Activated CD4-positive, alpha-beta T cell treated with anti-CD3 and anti-CD28 coated beads for 36 hours (primary cell): ENCODE results near the gene PTPRM. TPM values are rescaled to one million over a fixed set of nuclear protein-coding genes. Genes with fewer than 3 reads are reported as not detected.

ENCODE experiments used
- ATAC-seq: fragments of 200-7000 bp; cut with Tn5 transposase; one replicate; pipeline ENCODE4 v1.10.0; 2021; ENCODE audit warnings: mild to moderate bottlenecking, moderate library complexity
- CTCF ChIA-PET: fragments of 350-600 bp; sonication (Branson Sonifier 250); formaldehyde crosslinking; loops from one replicate; lab custom pipeline; 2021; ENCODE audit warnings: antibody characterized with exemption; lab: Charles Lee
- POLR2A ChIA-PET: fragments of 350-600 bp; sonication (Branson Sonifier 250); formaldehyde crosslinking; loops from one replicate; lab custom pipeline; 2021; ENCODE audit warnings: antibody characterized with exemption, inconsistent platforms; lab: Charles Lee
- DNase-seq: peaks from one replicate; pipeline ENCODE4 v3.0.0-alpha.2; 2020
- H3K27ac Mint-ChIP-seq: one replicate; pipeline ENCODE4 v1.8.0; 2021; ENCODE audit warnings: mixed read lengths
- H3K27me3 Mint-ChIP-seq: one replicate; pipeline ENCODE4 v1.8.0; 2021; ENCODE audit warnings: mixed read lengths
- H3K36me3 Mint-ChIP-seq: one replicate; pipeline ENCODE4 v1.8.0; 2021; ENCODE audit warnings: low read depth, mixed read lengths
- H3K4me1 Mint-ChIP-seq: one replicate; pipeline ENCODE4 v1.8.0; 2021; ENCODE audit warnings: mixed read lengths
- H3K4me3 Mint-ChIP-seq: one replicate; pipeline ENCODE4 v1.8.0; 2021; ENCODE audit warnings: mild to moderate bottlenecking, moderate library complexity, mixed read lengths
- H3K9me3 Mint-ChIP-seq: one replicate; pipeline ENCODE4 v1.8.0; 2021; ENCODE audit warnings: low read depth, mixed read lengths
- intact Hi-C, 2 experiments: fragments of 100-400 bp; cut with DNase I in 1 of 2; cut with micrococcal nuclease in 1 of 2; formaldehyde crosslinking; loops; one replicate each; pipeline versions ENCODE4 v1.14.2 to v1.15.1; 2022 to 2024; cut with DNase I, micrococcal nuclease
- total RNA-seq, 2 experiments: library from RNA; stranded (reverse); gene quantifications; one replicate each; pipeline ENCODE4 v1.2.3, GENCODE V29; 2021

Gene PTPRM
- 10 to 100 TPM in 1 of 2 experiments, 1 to 10 TPM in 1; 6.5 to 14.0 TPM for total RNA-seq

DNA sequence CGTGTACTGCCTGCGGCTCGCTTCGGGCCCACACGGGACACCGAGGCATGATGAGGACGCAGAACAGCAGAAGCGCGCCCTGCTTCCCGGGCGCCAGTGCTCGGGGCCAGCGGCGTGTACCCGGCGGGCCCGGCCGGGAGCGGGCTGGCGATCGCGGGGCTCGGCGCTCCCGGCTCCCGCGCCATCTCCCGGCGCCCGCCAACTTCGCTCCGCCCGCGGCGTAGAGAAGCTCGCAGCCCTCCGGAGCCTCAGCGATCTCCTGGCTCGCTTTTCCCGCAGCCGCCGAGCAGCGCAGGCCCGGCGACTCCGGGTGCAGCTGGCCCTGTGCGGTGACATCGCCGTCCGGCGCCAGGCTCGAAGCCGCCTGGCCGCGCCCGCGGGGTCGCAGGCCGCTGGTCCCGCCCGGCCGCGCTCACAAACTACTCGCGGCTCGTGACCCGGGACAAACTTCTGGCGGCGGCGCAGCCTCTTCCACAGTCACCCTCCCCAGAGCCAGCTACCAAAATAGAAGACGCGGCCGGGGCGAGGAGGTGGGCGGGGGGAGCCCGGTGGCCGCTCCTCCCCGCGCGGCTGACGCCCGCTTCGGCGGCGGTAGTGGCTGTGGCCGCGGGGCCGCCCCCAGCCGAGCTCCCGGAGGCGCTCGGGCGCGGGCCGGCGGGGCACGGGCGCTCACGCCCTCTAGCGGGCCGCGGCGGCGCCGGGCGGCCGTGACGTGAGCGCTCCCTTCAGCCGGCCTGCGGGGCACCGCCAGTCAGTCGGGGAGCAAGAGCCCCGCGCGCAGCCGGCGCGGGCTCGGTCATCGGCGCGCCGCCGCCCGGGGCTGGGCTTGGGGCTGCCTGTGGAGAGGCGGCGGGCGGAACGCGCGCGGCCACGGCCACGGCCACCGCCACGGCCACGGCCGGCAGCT is at the start of gene PTPRM:
PTPRM (plus strand) TSS at position 750 of the 907 bp plus-strand sequence. CDS start 503 bp downstream, outside the sequence.
- intact Hi-C loops: loop anchor here in 1 of 2 experiments (1.0 to 10.0 kb wide), 7 partner anchors 295 to 1140 kb away; partner anchors contain the start of genes MTCL1 and RAB12
- Mint-ChIP-seq H3K36me3 (no peaks in the 10 kb centered on the region), H3K9me3 (peaks cover 3% of the 10 kb centered on the region), H3K4me3 (peak within 1 kb of the TSS; percentile 10), H3K27me3 (peaks cover 42% of the 10 kb centered on the region), H3K4me1 (peaks cover 2% of the 10 kb centered on the region), H3K27ac (no peak within 1 kb of the TSS)
- DNase-seq (peak; percentile 78), ATAC-seq (peak; percentile 94)
- POLR2A ChIA-PET: no interaction called here
- CTCF ChIA-PET: interaction anchor here (0.6 to 1.3 kb wide), 19 partner anchors 8 to 603 kb away, joined by 3 to 11 read pairs (median 3); no protein-coding TSS in a partner anchor

DNA sequence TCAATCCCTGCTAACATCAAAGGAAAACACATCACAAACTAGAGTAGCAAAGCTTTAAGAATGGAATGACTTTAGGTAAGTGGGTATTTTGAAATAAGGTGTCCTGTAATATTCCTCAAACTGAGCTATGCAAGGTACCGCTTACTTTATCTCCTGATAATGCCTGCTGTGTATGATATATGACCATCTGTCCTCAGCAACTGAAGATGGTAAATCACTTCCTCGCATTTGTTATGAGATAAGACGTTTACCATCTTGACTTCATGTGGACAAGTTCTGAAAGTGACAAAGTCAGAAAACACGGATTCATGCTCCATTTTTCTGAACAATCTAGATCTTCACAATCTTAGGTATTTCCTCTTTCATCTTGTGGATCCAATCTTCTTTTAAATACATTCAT is 49.3 kb upstream of the PTPRM start:
- POLR2A ChIA-PET: no interaction called here
- no peaks in the 10 kb centered on the region for H3K9me3 Mint-ChIP-seq
- ATAC-seq (no peak), DNase-seq (no peak)
- CTCF ChIA-PET: no interaction called here
- H3K4me1 Mint-ChIP-seq: no peaks in the 10 kb centered on the region
- intact Hi-C loops: no loop called here
- H3K36me3 Mint-ChIP-seq: no peaks in the 10 kb centered on the region
- no peak overlapping the region for H3K4me3 Mint-ChIP-seq
- peaks cover 4% of the 10 kb centered on the region for H3K27me3 Mint-ChIP-seq
- H3K27ac Mint-ChIP-seq: no peak overlapping the region

DNA sequence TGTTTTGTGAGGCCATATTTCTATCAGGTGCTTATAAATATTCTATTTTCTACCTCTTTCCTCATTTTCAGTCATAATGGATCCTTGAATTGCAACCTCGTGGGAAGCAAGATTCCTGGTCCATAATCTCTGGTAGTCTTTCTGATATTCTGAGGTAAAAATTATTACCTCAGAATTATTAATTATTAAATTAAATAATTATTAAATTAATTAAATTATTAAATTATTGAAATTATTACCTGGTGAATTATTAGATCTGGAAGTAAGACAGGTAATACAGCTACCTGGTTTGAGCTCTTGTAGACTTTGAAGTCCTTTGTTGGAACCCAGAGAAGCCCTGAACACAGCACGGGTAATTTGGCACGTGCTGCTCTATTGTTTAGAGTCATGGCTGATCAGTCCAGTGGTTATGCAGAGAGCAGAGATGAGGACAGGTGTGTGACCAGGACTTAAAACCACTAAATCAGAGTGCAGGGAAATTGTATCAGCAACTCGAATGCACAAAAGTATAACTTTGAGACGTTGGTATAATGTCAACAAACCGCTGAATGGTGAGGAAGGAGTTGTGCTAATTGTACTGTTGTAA is 46.8 kb upstream of the PTPRM start:
- no peaks in the 10 kb centered on the region for H3K9me3 Mint-ChIP-seq
- POLR2A ChIA-PET: no interaction called here
- CTCF ChIA-PET: interaction anchor here (0.6 kb wide), 1 partner anchor 384 kb away, joined by 3 read pairs; no protein-coding TSS in a partner anchor
- no peak overlapping the region for H3K27ac Mint-ChIP-seq
- H3K36me3 Mint-ChIP-seq: no peaks in the 10 kb centered on the region
- intact Hi-C loops: no loop called here
- H3K27me3 Mint-ChIP-seq: peaks cover 4% of the 10 kb centered on the region
- H3K4me1 Mint-ChIP-seq: no peaks in the 10 kb centered on the region
- H3K4me3 Mint-ChIP-seq: no peak overlapping the region
- ATAC-seq (no peak), DNase-seq (no peak)

DNA sequence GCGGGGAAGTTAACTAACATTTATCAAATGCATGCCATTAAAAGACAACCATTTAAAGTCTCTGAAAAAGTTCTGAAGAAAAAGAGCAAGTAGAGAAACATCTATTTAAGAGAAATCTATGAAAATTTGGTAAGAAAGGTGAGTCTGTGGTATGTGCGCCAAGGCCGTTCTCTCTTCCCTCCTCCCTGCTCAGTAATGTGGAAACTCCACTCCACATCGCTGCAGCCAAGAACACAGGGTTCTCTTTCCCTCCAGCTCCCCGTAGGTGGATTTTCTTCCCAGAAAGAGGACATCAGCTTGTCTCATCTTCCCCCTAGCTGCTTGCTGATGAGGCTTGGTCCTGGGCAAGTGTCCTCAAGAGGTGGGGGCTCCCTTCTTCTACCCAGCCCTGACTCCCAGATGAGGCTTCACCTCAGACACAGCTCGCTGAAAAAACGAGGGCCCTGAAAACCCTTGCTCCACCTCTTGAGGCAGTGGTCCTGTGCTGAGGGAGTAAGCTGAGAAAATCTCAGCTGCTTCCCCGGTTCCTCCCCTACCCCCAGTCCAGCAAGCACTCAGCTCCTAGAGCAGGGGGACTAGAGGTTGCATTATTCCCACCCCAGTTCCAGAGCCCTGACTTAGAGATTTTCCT is 45.8 kb upstream of the PTPRM start:
- H3K4me3 Mint-ChIP-seq: no peak overlapping the region
- no peak overlapping the region for H3K27ac Mint-ChIP-seq
- CTCF ChIA-PET: interaction anchor here (0.6 kb wide), 1 partner anchor 383 kb away, joined by 3 read pairs; no protein-coding TSS in a partner anchor
- no peaks in the 10 kb centered on the region for H3K36me3 Mint-ChIP-seq
- no peak for ATAC-seq
- no peak for DNase-seq
- H3K4me1 Mint-ChIP-seq: no peaks in the 10 kb centered on the region
- intact Hi-C loops: no loop called here
- peaks cover 4% of the 10 kb centered on the region for H3K27me3 Mint-ChIP-seq
- POLR2A ChIA-PET: no interaction called here
- no peaks in the 10 kb centered on the region for H3K9me3 Mint-ChIP-seq

DNA sequence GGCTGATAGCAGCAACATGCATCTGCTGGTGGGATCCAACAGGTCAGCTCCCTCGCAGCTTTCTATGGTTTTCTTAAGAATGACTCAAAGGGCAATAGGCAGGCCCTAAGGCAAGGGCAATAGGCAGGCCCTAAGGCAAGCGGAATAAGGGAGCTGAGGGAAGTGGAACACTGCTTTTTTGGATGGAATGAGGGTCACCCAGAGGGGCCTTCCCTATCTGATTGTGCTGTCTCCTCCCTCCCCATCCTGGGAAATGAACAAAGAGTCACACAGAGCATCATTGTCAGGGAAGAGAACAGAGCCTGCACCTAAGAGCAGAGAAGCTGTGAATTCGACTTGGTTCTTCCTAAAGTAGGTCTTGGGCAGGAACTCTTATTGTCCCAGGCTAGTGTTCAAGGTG is 43.3 kb upstream of the PTPRM start:
- ChIA-PET CTCF (interaction anchor here (0.6 kb wide), 1 partner anchor 663 kb away, joined by 3 read pairs; no protein-coding TSS in a partner anchor), POLR2A (no interaction called here)
- H3K4me3 Mint-ChIP-seq: no peak overlapping the region
- no peaks in the 10 kb centered on the region for H3K9me3 Mint-ChIP-seq
- H3K4me1 Mint-ChIP-seq: no peaks in the 10 kb centered on the region
- H3K27ac Mint-ChIP-seq: no peak overlapping the region
- ATAC-seq (no peak), DNase-seq (no peak)
- no peaks in the 10 kb centered on the region for H3K36me3 Mint-ChIP-seq
- peaks cover 2% of the 10 kb centered on the region for H3K27me3 Mint-ChIP-seq
- intact Hi-C loops: no loop called here

DNA sequence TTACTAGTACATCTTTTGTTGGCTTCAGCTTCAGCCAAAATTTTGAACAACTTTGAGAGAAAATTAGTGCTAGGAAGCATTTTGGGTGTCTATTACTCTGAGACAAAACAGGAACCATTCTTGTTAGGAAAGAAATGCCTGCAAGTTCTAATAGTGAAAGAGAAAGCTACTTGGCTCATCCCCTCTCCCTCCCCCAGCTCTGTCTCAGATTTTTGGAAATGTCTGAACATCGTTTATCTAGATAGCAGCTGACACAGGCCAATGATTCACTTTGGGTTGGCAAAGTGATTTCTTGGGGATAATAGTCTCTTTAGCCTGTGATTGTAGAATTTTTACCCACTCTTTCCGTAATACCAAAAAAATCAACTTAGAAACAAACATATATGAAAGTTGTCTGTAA is 42.3 kb upstream of the PTPRM start:
- no peaks in the 10 kb centered on the region for H3K9me3 Mint-ChIP-seq
- ATAC-seq: no peak
- CTCF ChIA-PET: no interaction called here

DNA sequence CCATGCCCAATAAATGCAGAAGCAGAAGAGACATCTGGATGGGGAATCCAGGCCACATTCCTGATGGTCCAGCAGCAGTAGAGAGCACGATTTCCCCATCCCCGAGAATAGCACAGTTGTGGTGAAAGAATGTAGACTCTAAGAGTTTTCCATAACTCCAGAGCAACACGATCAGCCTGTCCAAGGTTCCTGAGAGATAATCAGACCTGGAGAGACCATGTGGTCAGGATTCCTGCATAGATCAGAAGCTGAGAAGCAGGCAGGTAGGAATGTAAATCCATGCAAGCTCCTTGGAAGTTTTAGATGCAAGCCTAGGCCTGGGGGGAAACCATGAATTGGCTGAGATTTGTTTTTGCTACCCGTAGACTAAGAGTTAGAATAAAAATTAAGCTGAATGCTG is 34.2 kb upstream of the PTPRM start:
- H3K4me3 Mint-ChIP-seq: no peak overlapping the region
- H3K9me3 Mint-ChIP-seq: no peaks in the 10 kb centered on the region
- DNase-seq (no peak), ATAC-seq (no peak)
- no peaks in the 10 kb centered on the region for H3K36me3 Mint-ChIP-seq
- ChIA-PET CTCF (interaction anchor here (0.6 kb wide), 2 partner anchors 670 to 862 kb away, joined by 3 read pairs; no protein-coding TSS in a partner anchor), POLR2A (no interaction called here)
- H3K4me1 Mint-ChIP-seq: no peaks in the 10 kb centered on the region
- peaks cover 2% of the 10 kb centered on the region for H3K27me3 Mint-ChIP-seq
- H3K27ac Mint-ChIP-seq: no peak overlapping the region
- intact Hi-C loops: no loop called here

More for the DNA sequence above, 42.3 kb upstream of the PTPRM start:
- Mint-ChIP-seq H3K27ac (no peak overlapping the region), H3K4me1 (no peaks in the 10 kb centered on the region), H3K36me3 (no peaks in the 10 kb centered on the region), H3K4me3 (no peak overlapping the region), H3K27me3 (peaks cover 2% of the 10 kb centered on the region)
- intact Hi-C loops: no loop called here
- no peak for DNase-seq
- POLR2A ChIA-PET: no interaction called here

DNA sequence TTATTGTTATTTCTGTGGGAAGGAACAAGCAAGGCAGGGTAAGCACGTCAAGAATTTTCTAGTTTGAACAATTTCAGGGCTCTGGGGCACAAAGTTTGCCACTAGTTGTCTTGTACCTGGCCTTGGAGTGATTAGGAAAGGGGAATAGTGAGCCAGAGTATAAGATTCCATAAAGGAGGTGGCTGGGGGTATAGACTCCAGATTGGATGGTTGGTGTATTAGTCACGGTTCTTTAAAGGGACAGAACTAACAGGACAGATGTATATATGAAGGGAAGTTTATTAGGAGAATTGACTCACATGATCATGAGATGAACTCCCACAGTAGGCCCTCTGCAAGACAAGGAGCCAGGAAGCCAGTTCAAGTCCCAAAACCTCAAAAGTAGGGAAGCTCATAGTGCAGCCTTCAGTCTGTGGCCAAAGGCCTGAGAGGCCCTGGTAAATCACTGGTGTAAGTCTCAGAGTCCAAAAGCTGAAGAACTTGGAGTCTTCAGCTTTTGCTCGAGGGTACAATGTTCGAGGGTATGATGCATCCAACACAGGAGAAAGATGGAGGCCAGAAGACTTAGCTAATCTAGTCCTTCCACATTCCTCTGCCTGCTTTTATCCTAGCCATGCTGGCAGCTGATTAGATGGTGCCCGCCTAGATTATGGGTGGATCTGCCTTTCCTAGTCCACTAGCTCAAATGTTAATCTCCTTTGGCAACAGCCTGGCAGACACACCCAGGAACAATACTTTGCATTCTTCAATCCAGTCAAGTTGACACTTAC is 31.5 kb upstream of the PTPRM start:
- intact Hi-C loops: no loop called here
- no peak for ATAC-seq

DNA sequence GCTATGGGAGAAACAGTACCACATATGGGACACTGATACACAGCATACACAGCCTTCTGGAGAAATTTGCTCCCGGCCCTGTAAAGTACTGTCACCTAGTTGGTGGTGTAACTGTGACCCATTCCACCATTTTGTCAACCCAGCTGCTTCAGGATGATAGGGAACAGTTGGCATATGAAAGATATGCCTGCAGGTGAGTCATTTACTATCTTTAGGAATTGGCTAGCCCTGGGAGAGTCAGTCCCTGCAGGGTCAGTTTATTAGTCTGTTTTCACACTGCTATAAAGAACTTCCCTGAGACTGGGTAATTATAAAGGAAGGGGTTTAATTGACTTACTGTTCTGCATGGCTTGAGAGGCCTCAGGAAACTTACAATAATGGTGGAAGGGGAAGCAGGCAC is 30.0 kb upstream of the PTPRM start:
- CTCF ChIA-PET: no interaction called here
- no peak for ATAC-seq

More for the DNA sequence above, 31.5 kb upstream of the PTPRM start:
- Mint-ChIP-seq H3K27ac (no peak overlapping the region), H3K4me1 (no peaks in the 10 kb centered on the region), H3K27me3 (peaks cover 2% of the 10 kb centered on the region), H3K36me3 (no peaks in the 10 kb centered on the region), H3K9me3 (no peaks in the 10 kb centered on the region), H3K4me3 (no peak overlapping the region)
- ChIA-PET POLR2A (interaction anchor here (0.6 kb wide), 1 partner anchor 884 kb away, joined by 3 read pairs; no protein-coding TSS in a partner anchor), CTCF (no interaction called here)
- DNase-seq: no peak

DNA sequence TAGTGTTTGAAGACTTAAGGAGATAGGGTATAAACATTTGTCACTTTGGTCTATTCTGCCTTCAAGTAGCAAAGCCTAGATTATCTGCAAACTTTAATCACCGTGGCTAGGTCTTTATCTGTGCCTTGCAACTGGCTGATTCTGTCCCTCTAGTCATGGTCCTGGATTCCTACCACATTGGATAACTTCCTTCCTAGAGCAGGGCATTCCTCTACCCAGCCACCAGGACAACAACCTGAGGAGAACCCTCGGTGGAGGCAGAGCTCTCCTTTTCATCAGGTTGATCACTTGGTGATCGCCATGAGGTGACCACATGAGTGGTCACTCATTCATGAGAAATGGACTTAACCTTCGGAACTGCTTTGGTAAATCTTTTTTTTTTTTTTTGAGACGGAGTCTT is 25.3 kb upstream of the PTPRM start:
- no peak overlapping the region for H3K27ac Mint-ChIP-seq
- H3K9me3 Mint-ChIP-seq: no peaks in the 10 kb centered on the region
- no peak for DNase-seq
- H3K4me1 Mint-ChIP-seq: no peaks in the 10 kb centered on the region
- no peaks in the 10 kb centered on the region for H3K36me3 Mint-ChIP-seq
- CTCF ChIA-PET: no interaction called here
- POLR2A ChIA-PET: no interaction called here
- intact Hi-C loops: no loop called here
- H3K27me3 Mint-ChIP-seq: no peaks in the 10 kb centered on the region
- H3K4me3 Mint-ChIP-seq: no peak overlapping the region
- no peak for ATAC-seq

More for the DNA sequence above, 30.0 kb upstream of the PTPRM start:
- Mint-ChIP-seq H3K27me3 (peaks cover 2% of the 10 kb centered on the region), H3K9me3 (no peaks in the 10 kb centered on the region), H3K4me3 (no peak overlapping the region), H3K4me1 (no peaks in the 10 kb centered on the region), H3K27ac (no peak overlapping the region), H3K36me3 (no peaks in the 10 kb centered on the region)
- intact Hi-C loops: no loop called here
- no peak for DNase-seq
- POLR2A ChIA-PET: no interaction called here

DNA sequence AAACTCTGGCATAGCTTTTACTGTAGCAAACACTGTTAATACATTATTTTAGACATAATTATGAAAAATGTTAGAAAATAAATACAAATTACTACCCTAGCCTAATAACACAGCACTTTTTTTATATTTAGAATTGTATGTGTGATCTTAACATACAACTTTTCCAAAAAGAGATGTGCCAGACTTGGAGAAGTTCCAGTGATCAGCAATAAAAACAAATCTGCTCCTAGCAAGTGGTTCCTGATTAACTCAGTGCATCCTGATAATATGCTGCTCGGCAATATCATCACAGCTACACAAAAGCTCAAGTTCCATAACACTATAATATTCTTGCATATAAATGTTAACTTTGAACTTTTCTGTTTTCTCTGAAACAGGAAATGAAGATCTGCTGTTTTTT is 22.4 kb upstream of the PTPRM start:
- intact Hi-C loops: no loop called here
- no peak for DNase-seq
- Mint-ChIP-seq H3K4me3 (no peak overlapping the region), H3K36me3 (no peaks in the 10 kb centered on the region), H3K27ac (no peak overlapping the region), H3K9me3 (no peaks in the 10 kb centered on the region), H3K4me1 (no peaks in the 10 kb centered on the region), H3K27me3 (no peaks in the 10 kb centered on the region)
- ATAC-seq: no peak
- ChIA-PET CTCF (interaction anchor here (0.6 kb wide), 1 partner anchor 183 kb away, joined by 3 read pairs; no protein-coding TSS in a partner anchor), POLR2A (no interaction called here)
